ENCODE data around the gene GULP1. TPM values are rescaled to one million over a fixed set of nuclear protein-coding genes. Genes with fewer than 3 reads are reported as not detected.
A peak's percentile ranks its signal among the peaks of the same experiment; 100 is the strongest.

GULP1 gene
- total RNA-seq, 1 donor from 2014 or later: 29.5 TPM

GRCh38 chr2:188394931-188395472, 103.3 kb downstream of the GULP1 start:
- DNase-seq (ENCODE audit: low spot score): no peak
- Mint-ChIP-seq H3K27me3 (ENCODE audit: low read depth) (no peaks in the 10 kb centered on the region), H3K27ac (ENCODE audit: unreplicated experiment) (no peak overlapping the region), H3K4me1 (ENCODE audit: low read depth) (peaks cover 13% of the 10 kb centered on the region), H3K36me3 (ENCODE audit: low read depth) (peaks cover 4% of the 10 kb centered on the region), H3K4me3 (ENCODE audit: unreplicated experiment) (no peak overlapping the region), H3K9me3 (ENCODE audit: low read depth) (peaks cover 34% of the 10 kb centered on the region)
- TF ChIP-seq, protein P1, sequence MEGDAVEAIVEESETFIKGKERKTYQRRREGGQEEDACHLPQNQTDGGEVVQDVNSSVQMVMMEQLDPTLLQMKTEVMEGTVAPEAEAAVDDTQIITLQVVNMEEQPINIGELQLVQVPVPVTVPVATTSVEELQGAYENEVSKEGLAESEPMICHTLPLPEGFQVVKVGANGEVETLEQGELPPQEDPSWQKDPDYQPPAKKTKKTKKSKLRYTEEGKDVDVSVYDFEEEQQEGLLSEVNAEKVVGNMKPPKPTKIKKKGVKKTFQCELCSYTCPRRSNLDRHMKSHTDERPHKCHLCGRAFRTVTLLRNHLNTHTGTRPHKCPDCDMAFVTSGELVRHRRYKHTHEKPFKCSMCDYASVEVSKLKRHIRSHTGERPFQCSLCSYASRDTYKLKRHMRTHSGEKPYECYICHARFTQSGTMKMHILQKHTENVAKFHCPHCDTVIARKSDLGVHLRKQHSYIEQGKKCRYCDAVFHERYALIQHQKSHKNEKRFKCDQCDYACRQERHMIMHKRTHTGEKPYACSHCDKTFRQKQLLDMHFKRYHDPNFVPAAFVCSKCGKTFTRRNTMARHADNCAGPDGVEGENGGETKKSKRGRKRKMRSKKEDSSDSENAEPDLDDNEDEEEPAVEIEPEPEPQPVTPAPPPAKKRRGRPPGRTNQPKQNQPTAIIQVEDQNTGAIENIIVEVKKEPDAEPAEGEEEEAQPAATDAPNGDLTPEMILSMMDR (IDR thresholded peaks at IDR 0.05): no peak

GRCh38 chr2:188395903-188396689, 104.4 kb downstream of the GULP1 start:
- Mint-ChIP-seq H3K4me3 (ENCODE audit: unreplicated experiment) (no peak overlapping the region), H3K36me3 (ENCODE audit: low read depth) (peaks cover 4% of the 10 kb centered on the region), H3K9me3 (ENCODE audit: low read depth) (peaks cover 26% of the 10 kb centered on the region), H3K4me1 (ENCODE audit: low read depth) (peaks cover 13% of the 10 kb centered on the region), H3K27ac (ENCODE audit: unreplicated experiment) (no peak overlapping the region), H3K27me3 (ENCODE audit: low read depth) (no peaks in the 10 kb centered on the region)
- DNase-seq (ENCODE audit: low spot score): no peak
- TF ChIP-seq, protein P1 (IDR thresholded peaks at IDR 0.05): no peak

DNA sequence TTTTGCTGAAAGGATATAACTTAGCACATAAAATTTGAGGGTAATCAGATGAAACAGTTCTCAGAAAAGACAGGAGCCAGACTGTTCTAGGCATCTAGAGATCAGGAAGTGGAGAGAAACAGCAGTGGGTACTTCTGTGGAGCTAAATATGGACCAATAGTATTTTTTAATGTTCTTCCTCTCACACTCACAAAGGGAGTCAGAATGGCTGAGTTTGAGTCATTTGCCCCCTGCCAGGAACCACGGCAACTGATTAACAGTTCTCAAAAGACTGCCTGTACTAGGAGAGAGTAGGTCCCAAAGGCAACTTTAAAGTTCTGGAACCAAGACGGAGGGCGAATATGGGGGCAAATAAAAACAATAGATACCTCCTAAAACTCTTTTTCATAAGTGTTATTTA, 107.5 kb downstream of the GULP1 start:
- Mint-ChIP-seq H3K27ac (ENCODE audit: unreplicated experiment) (peak overlapping the region; percentile 85), H3K27me3 (ENCODE audit: low read depth) (no peaks in the 10 kb centered on the region), H3K36me3 (ENCODE audit: low read depth) (no peaks in the 10 kb centered on the region), H3K4me1 (ENCODE audit: low read depth) (peaks cover 28% of the 10 kb centered on the region), H3K9me3 (ENCODE audit: low read depth) (peaks cover 3% of the 10 kb centered on the region), H3K4me3 (ENCODE audit: unreplicated experiment) (peak overlapping the region; percentile 42)
- DNase-seq (ENCODE audit: low spot score): no peak
- TF ChIP-seq, protein P1 (IDR thresholded peaks at IDR 0.05): no peak

GRCh38 chr2:188403676-188404075, 112.0 kb downstream of the GULP1 start:
- H3K4me3 Mint-ChIP-seq (ENCODE audit: unreplicated experiment): no peak overlapping the region
- TF ChIP-seq, protein P1 (IDR thresholded peaks at IDR 0.05): no peak
- H3K36me3 Mint-ChIP-seq (ENCODE audit: low read depth): peaks cover 3% of the 10 kb centered on the region
- peak overlapping the region; percentile 68 for H3K27ac Mint-ChIP-seq (ENCODE audit: unreplicated experiment)
- peaks cover 25% of the 10 kb centered on the region for H3K4me1 Mint-ChIP-seq (ENCODE audit: low read depth)
- no peaks in the 10 kb centered on the region for H3K27me3 Mint-ChIP-seq (ENCODE audit: low read depth)
- no peak for DNase-seq (ENCODE audit: low spot score)
- peaks cover 8% of the 10 kb centered on the region for H3K9me3 Mint-ChIP-seq (ENCODE audit: low read depth)

- Mint-ChIP-seq H3K27ac (ENCODE audit: unreplicated experiment) (no peak overlapping the region), H3K4me3 (ENCODE audit: unreplicated experiment) (no peak overlapping the region), H3K9me3 (ENCODE audit: low read depth) (peaks cover 13% of the 10 kb centered on the region), H3K36me3 (ENCODE audit: low read depth) (peaks cover 3% of the 10 kb centered on the region), H3K27me3 (ENCODE audit: low read depth) (no peaks in the 10 kb centered on the region), H3K4me1 (ENCODE audit: low read depth) (peaks cover 17% of the 10 kb centered on the region)
- no peak for DNase-seq (ENCODE audit: low spot score)
- TF ChIP-seq, protein P1 (IDR thresholded peaks at IDR 0.05): no peak
Measured at GRCh38 chr2:188404341-188405004, 112.8 kb downstream of the GULP1 start.

Data from chondrocyte (in vitro differentiated cells).